GM10266 (cell line): ENCODE measurements around the gene CNTF.

ENCODE experiments used
- DNase-seq: peaks from one replicate; pipeline ENCODE4 v3.0.0; 2012; ENCODE audit errors: extremely low spot score
- TF ChIP-seq, protein P1 (sequence below): IDR thresholded peaks from 2 replicates; pipeline ENCODE4 v1.5.1; 2012; ENCODE audit warnings: mild to moderate bottlenecking, low read depth; ENCODE audit not compliant: control insufficient read depth, insufficient read depth; ENCODE audit errors: missing control alignments

CNTF gene

DNA sequence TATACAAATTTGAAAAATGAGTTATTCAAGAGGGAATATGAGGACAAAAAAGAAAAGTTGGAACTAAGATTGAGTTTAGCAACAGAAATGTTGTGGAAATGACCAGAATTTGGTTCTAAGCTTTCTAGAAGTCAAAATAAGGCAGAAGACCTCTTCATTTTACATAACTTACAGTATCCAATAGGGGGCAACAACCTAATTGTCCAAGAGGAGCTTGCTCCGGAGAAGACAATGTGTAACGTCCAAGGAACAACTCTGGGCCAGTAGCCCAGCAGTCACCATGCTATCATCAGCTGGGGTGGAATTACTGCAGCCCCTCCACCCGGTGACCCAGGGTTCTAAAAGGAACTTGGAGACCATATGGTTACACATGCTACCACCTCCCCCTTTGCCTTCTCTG is 14.1 kb downstream of the CNTF start:
- no peak for DNase-seq
- TF ChIP-seq, protein P1, sequence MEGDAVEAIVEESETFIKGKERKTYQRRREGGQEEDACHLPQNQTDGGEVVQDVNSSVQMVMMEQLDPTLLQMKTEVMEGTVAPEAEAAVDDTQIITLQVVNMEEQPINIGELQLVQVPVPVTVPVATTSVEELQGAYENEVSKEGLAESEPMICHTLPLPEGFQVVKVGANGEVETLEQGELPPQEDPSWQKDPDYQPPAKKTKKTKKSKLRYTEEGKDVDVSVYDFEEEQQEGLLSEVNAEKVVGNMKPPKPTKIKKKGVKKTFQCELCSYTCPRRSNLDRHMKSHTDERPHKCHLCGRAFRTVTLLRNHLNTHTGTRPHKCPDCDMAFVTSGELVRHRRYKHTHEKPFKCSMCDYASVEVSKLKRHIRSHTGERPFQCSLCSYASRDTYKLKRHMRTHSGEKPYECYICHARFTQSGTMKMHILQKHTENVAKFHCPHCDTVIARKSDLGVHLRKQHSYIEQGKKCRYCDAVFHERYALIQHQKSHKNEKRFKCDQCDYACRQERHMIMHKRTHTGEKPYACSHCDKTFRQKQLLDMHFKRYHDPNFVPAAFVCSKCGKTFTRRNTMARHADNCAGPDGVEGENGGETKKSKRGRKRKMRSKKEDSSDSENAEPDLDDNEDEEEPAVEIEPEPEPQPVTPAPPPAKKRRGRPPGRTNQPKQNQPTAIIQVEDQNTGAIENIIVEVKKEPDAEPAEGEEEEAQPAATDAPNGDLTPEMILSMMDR, result no peak

- no peak for DNase-seq
- TF ChIP-seq, protein P1, result no peak
Observed at GRCh38 chr11:58637371-58637770, 14.9 kb downstream of the CNTF start.

DNA sequence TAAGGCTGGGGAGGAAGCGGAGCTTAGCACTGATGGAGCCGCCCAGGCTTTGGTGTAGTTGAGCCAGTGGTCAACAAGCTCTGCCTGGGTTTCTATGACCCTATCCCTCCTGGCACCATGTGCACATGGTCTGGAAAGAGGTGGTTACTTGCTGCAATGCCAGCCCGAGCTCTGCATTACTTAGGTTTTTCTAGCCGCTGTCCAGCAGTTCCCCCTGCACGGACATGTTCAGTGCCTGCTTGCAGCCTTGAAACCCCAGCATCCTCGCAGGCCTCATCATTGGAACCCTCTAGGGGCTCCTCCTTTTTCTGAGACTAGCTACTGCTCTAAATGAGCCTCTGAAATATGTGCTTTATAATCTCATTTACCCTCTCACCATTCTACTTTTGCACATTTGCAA is 16.6 kb downstream of the CNTF start:
- DNase-seq, result no peak
- TF ChIP-seq, protein P1, result no peak

DNA sequence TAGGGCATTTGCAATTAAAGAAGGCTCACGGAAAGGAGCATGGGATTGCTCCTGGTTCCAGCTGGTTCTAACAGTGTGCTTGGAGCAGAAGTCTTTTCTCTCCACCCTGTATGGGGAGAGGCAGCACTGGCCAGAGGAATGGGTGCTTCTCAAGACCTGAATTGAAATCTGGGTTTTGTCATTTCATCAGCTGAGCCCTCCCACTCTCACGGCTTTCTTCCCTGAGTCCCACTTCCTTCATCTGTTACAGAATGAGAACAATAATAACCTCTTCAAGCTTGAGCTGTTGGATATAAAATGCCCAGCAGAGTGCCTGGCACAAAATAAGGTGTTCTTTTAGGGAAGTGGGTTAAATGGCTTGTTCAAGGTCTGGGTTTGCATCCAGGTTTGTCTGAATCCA is 17.2 kb downstream of the CNTF start:
- TF ChIP-seq, protein P1, result no peak

DNA sequence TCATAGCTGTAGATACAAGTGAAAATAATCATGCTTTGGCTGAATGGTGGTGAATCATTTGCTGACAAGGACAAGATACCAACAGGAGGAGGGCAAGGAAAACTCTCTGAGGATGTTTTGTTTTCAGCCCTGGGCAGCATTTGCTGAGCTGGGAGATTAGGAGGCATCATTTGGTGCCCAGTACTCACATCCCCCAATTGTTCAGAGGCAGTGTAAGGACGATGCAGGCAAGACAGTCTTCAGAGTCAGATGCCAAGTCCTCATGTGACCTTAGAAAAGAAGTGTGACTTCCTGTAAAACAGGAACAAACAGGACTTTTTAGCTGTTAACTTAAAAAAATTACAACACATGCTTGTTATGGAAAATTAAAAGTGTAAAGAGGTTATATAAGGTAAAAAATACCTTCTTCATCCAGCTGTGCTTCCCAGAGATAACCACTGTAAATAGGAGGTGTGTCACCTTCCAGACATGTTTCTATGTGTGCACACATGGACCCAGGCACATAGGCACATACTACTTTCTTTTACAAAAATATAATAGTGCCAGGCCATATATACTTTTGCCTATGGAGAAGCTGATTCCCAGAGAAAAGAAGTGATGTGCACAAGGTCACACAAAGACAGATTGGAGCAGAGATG is 18.0 kb downstream of the CNTF start:
- DNase-seq, result no peak

More for the DNA sequence above, 17.2 kb downstream of the CNTF start:
- no peak for DNase-seq

GRCh38 chr11:58641341-58641740 is 18.9 kb downstream of the CNTF start:
- DNase-seq, result no peak
- TF ChIP-seq, protein P1, result no peak

More for the DNA sequence above, 18.0 kb downstream of the CNTF start:
- TF ChIP-seq, protein P1, result no peak

DNA sequence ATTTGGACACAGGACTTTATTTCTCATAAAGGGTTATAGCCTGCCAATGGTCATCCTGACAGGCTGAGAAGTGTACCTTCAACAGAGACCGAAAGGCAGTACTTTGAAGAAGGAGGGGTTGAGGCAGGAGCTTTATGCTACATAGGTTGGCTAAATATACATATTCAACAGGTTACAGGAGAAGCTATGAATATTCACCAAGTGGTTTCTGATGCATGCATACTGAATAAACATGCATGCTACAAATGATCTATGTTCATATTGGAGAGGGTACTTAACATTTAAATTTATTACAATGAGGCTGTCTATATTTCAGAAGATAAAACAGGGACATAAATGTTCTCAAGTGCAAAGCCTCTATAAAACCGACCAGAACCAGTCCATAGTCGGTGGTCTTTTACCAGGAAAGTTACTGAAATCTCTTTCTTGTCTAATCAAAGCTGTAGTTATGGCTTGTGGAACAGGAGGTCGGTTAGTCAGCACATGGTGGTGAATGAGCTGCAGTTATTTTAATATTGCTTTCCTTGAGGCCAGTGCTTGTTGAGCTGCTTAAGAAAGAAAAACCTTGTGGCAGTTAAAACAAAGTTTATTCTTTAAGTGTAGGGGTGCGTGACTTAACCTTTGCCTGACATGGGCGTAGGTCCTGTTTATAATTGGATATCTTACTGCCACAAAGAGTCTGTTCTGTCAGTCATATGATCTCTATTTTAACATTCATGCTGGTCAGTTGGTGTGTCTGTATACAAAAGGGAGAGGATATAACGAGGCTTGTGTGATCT is 19.5 kb downstream of the CNTF start:
- DNase-seq, result no peak
- TF ChIP-seq, protein P1, result no peak
